ENCODE results near the gene DMAC1. TPM values are rescaled to one million over a fixed set of nuclear protein-coding genes. Genes with fewer than 3 reads are reported as not detected.

The DMAC1 gene
- total RNA-seq, 2 experiments from 2014 or later: 51.5 to 59.5 TPM

DNA sequence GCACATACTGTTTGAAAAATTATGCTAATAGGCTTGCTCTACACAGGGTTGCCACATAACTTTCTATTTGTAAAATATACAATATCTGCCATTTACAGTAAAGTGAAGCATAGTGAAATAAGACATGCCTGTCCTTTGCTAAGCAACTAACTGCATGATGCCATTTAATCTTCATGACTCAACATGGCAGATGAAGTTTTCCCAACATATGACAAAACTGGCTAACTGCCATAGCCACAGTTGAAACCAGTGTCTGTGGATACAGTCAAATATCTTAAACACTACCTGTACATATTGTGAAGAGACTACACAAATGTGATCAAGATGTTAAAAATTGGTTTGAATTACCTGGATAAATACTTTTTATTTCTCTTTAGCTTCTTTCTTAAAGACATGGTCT lies 3.1 kb upstream of the DMAC1 start:
- Mint-ChIP-seq H3K4me1 (peaks cover 20% of the 10 kb centered on the region), H3K9me3 (peaks cover 4% of the 10 kb centered on the region), H3K27ac (no peak overlapping the region), H3K36me3 (ENCODE audit: low read depth) (peaks cover 9% of the 10 kb centered on the region), H3K27me3 (no peaks in the 10 kb centered on the region), H3K4me3 (no peak overlapping the region)
- CTCF ChIA-PET: no interaction called here
- DNase-seq: no peak
- POLR2A ChIA-PET: no interaction called here

DNA sequence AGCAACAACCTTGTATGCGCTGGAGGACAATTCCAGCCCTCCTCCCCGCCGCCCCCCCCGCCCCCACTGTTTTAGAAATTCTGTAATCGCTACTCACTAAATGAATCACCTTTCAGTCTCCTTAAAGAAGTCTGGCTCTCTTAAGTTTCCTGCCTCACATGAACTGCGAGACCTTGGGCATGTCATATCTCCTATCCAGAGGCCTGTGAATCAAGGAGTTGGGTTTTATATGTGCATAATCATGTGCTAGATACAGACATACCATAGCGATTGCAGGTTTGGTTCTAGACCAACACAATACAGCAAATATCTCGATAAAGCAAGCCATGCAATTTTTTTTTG lies 337 bp upstream of the DMAC1 start:
- POLR2A ChIA-PET: no interaction called here
- Mint-ChIP-seq H3K27ac (peak overlapping the region; percentile 97), H3K36me3 (ENCODE audit: low read depth) (peaks cover 27% of the 10 kb centered on the region), H3K4me3 (peak overlapping the region; percentile 95), H3K4me1 (peaks cover 26% of the 10 kb centered on the region), H3K9me3 (peaks cover 4% of the 10 kb centered on the region), H3K27me3 (no peaks in the 10 kb centered on the region)
- no peak for DNase-seq
- CTCF ChIA-PET: no interaction called here

DNA sequence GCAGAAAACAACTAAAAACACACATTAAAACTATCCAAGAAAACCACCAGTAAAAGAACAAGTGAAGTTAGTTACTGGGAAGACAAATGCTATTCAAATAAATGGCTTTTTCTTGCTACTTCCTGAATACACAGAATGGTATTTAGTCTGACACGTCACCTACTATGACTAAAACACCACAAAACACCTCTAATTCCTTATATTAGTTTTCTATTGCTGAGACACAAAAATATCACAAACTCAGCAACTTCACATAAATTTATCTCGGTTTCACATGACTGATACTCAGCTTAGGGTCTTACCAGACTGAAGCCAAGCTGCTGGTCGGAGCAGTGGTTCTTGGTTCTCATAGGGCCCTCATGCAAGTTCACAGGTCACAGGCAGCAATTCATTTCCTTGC lies 5.4 kb downstream of the DMAC1 start:
- H3K27me3 Mint-ChIP-seq: no peaks in the 10 kb centered on the region
- no peaks in the 10 kb centered on the region for H3K9me3 Mint-ChIP-seq
- no peak overlapping the region for H3K4me3 Mint-ChIP-seq
- POLR2A ChIA-PET: no interaction called here
- peaks cover 52% of the 10 kb centered on the region for H3K36me3 Mint-ChIP-seq (ENCODE audit: low read depth)
- H3K27ac Mint-ChIP-seq: no peak overlapping the region
- peaks cover 18% of the 10 kb centered on the region for H3K4me1 Mint-ChIP-seq
- CTCF ChIA-PET: no interaction called here
- no peak for DNase-seq

DNA sequence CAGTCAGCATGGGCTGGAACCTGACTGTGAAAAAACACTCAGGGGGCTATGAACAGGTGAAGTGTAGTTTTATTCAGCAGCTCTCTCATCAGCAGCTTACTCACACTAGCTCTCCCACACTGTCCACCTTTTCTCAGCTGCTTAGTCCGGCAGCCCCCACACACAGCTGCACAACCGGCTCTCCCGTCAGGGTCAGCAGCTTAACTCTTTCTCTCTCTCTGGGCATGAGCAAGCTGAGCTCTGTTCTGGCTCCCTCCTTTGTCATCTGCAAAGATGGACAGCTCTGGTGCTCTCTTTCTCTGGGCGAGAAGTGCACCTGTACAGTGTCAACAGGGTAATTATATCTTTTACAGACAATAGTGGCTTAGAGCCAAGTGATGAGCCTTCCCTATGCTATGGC lies 8.2 kb downstream of the DMAC1 start:
- Mint-ChIP-seq H3K27me3 (no peaks in the 10 kb centered on the region), H3K4me1 (peaks cover 5% of the 10 kb centered on the region), H3K27ac (no peak overlapping the region), H3K4me3 (no peak overlapping the region), H3K36me3 (ENCODE audit: low read depth) (peaks cover 43% of the 10 kb centered on the region), H3K9me3 (no peaks in the 10 kb centered on the region)
- no peak for DNase-seq
- ChIA-PET CTCF (interaction anchor here (1.2 kb wide), 1 partner anchor 9 kb away, joined by 4 read pairs; no protein-coding TSS in a partner anchor), POLR2A (no interaction called here)

DNA sequence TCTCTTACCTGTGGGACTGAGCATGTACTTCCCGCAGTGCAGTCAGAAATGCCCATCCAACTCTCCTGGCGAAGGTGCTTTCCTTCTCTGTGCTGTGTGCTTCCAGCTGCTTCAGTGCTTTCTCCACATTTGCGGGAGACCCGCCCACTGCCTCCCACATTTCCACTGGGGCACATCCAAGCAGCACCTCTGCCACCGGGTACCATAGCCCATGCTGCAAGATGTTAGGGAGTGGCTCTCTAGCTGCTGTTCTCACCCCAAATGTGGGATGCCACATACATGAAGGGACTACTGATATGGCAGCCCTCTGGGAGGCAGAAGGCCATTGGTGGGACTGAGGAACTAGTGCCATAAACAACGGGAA lies 8.8 kb downstream of the DMAC1 start:
- H3K27ac Mint-ChIP-seq: no peak overlapping the region
- no peak for DNase-seq
- no peak overlapping the region for H3K4me3 Mint-ChIP-seq
- peaks cover 37% of the 10 kb centered on the region for H3K36me3 Mint-ChIP-seq (ENCODE audit: low read depth)
- ChIA-PET CTCF (interaction anchor here (1.2 kb wide), 1 partner anchor 9 kb away, joined by 4 read pairs; no protein-coding TSS in a partner anchor), POLR2A (no interaction called here)
- no peaks in the 10 kb centered on the region for H3K9me3 Mint-ChIP-seq
- peaks cover 2% of the 10 kb centered on the region for H3K4me1 Mint-ChIP-seq
- no peaks in the 10 kb centered on the region for H3K27me3 Mint-ChIP-seq

DNA sequence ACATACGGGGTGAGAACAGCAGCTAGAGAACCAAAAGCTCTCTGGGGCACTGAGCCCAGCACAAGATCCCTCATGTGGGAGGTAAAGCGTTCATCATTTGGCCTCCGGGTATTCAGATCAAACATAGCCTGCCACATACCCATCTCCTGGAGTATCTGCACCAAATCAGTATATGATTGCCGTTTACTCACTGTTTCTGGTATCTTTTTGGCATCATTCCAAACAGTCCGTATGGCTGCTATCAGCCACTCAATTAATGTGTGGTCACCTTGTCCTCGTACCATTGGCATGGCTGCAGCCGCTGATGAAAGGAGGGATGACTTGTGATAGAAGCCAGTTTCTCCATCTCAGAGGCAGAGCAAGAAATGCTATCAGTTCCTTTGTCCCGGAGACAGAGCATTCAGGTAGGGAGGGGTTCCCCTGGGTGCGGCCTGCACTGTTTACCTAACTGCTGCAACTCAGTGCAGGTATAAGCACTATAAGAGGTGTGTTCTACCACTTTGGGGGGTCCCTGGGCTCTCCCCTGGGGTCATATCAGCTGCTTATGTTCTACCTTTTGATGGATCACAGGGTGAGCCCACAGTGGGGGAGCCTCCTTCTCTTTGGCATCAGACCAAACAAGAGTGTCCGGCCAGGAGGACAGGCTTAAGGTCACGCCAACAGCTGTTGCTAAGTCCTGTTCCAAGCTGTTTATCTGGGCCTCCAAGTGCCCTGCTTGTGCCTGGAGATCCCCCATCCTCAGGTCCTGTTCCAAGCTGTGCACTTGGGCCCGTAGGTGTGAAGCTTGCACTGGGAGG lies 9.4 kb downstream of the DMAC1 start:
- no peaks in the 10 kb centered on the region for H3K27me3 Mint-ChIP-seq
- H3K36me3 Mint-ChIP-seq (ENCODE audit: low read depth): peaks cover 34% of the 10 kb centered on the region
- DNase-seq: no peak
- H3K4me3 Mint-ChIP-seq: no peak overlapping the region
- ChIA-PET POLR2A (no interaction called here), CTCF (interaction anchor here (1.2 kb wide), 1 partner anchor 8 kb away, joined by 4 read pairs; no protein-coding TSS in a partner anchor)
- H3K9me3 Mint-ChIP-seq: no peaks in the 10 kb centered on the region
- no peak overlapping the region for H3K27ac Mint-ChIP-seq
- H3K4me1 Mint-ChIP-seq: peaks cover 2% of the 10 kb centered on the region

DNA sequence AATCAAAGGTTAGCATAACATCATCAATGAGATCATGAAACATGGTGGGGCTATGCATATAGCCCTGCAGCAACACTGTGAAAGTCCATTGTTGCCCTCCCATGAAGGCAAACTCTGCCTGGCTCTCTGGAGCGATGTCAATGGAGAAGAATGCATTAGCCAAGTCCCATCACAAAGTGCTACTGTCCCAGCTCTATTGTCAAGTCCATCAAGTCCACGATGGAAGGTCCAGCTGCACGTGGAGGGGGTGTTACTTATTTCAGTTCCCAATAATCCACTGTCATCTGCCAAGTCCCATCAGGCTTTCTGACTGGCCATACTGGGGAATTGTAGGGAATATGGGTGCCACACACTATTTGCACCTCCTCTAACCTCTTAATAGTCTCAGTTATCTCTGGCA lies 10.8 kb downstream of the DMAC1 start:
- H3K27me3 Mint-ChIP-seq: no peaks in the 10 kb centered on the region
- ChIA-PET POLR2A (no interaction called here), CTCF (no interaction called here)
- H3K4me3 Mint-ChIP-seq: no peak overlapping the region
- peaks cover 3% of the 10 kb centered on the region for H3K4me1 Mint-ChIP-seq
- no peak overlapping the region for H3K27ac Mint-ChIP-seq
- DNase-seq: no peak
- H3K9me3 Mint-ChIP-seq: no peaks in the 10 kb centered on the region
- peaks cover 24% of the 10 kb centered on the region for H3K36me3 Mint-ChIP-seq (ENCODE audit: low read depth)

DNA sequence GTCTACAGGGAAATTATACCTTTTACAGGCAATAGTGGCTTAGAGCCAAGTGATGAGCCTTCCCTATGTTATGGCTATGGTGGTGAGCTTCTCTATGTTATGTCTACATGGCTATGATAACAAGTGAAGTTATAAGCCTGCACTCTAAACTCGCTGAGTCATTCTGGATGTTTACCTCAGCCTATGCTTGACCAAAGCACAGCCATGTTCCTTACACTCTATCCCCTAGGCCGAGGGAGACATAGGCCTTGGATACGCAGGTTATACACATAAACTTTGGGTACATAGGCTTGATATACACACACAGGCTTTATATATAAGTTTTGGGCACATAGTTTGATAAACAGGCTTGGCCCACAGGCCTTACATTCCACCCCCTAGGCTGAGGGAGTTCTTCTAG lies 13.8 kb downstream of the DMAC1 start:
- CTCF ChIA-PET: interaction anchor here (0.7 kb wide), 1 partner anchor 11 kb away, joined by 3 read pairs; no protein-coding TSS in a partner anchor
- peaks cover 3% of the 10 kb centered on the region for H3K4me1 Mint-ChIP-seq
- H3K27ac Mint-ChIP-seq: no peak overlapping the region
- no peaks in the 10 kb centered on the region for H3K27me3 Mint-ChIP-seq
- H3K36me3 Mint-ChIP-seq (ENCODE audit: low read depth): peaks cover 5% of the 10 kb centered on the region
- POLR2A ChIA-PET: no interaction called here
- no peaks in the 10 kb centered on the region for H3K9me3 Mint-ChIP-seq
- DNase-seq: no peak
- H3K4me3 Mint-ChIP-seq: no peak overlapping the region

DNA sequence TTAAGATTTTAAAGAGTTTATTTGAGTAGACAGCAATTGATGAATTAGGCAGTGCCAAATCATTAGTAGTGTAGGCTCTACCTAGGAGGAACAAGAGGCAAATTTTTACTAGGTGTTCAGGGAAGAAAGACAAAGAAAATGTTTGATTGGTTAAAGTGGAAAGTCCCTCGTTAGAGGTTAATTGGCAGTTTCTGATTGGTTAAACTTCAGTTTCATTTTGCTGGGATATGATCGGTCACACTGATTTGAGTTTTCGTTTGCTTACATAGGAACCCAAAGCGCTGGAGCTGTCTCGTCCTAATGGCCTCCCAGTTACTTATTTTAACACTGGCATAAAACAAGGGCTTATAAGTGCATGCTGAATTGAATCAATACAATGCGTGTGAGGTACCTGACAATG lies 15.1 kb downstream of the DMAC1 start:
- Mint-ChIP-seq H3K9me3 (no peaks in the 10 kb centered on the region), H3K27ac (no peak overlapping the region), H3K27me3 (no peaks in the 10 kb centered on the region), H3K36me3 (ENCODE audit: low read depth) (peaks cover 4% of the 10 kb centered on the region), H3K4me3 (no peak overlapping the region), H3K4me1 (peaks cover 3% of the 10 kb centered on the region)
- ChIA-PET CTCF (no interaction called here), POLR2A (no interaction called here)
- no peak for DNase-seq

DNA sequence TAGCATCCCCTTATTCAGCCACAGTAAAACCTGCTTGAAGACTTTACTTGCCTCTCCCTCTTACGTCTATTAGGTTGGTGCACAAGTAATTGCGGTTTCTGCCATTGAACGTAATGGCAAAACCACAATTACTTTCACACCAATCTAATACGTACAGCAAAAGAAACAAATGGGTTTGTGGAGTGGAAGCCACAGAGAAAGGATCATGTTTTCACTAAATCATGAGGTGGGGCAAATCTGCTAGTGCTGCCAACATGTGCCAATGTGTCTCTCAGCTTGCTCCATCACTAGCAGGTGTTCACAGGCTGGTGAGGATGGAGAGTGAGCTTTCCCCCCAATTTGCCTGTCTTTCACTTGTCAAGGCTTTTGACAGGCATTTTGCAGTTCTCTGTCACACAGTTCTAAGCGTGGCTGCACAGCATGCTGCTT lies 15.9 kb downstream of the DMAC1 start:
- Mint-ChIP-seq H3K27ac (no peak overlapping the region), H3K4me1 (peaks cover 3% of the 10 kb centered on the region), H3K36me3 (ENCODE audit: low read depth) (peaks cover 4% of the 10 kb centered on the region), H3K4me3 (no peak overlapping the region), H3K27me3 (no peaks in the 10 kb centered on the region), H3K9me3 (no peaks in the 10 kb centered on the region)
- no peak for DNase-seq
- CTCF ChIA-PET: no interaction called here
- POLR2A ChIA-PET: interaction anchor here (0.7 kb wide), 1 partner anchor 509 kb away, joined by 4 read pairs; no protein-coding TSS in a partner anchor

DNA sequence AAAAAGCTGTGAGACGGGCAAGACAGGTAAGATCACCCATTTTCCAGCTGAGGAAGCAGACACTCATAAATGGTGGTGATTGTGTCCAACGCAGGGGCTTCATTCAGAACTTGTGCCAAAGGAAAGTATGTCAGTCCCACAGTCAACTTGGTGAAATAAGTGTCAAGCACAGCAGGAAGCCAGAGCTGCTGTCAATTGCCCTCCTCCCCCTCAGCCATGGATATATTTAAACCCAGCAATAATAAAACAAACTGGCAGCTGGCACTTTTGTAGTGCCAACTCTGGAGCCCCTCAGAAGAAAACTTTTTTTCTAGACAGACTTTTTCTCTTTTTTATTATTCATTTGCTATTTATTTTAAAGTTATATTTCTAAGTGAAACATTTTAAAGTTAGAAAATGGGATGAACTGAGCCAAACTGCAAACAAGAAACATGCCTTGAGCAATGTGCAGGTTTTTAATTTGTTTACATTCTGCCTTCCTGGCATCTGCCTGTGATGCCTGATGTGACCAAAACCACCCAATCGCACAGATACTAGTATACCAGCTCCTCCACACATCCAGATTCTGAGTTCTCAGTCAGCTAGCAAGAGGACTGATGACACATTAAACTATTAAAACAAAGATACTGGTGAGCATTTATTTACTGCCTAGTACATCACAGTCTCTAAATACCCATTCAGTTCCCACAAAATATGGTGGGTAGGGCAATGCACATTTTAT lies 17.0 kb downstream of the DMAC1 start:
- no peaks in the 10 kb centered on the region for H3K36me3 Mint-ChIP-seq (ENCODE audit: low read depth)
- CTCF ChIA-PET: interaction anchor here (0.9 kb wide), 1 partner anchor 8 kb away, joined by 4 read pairs; no protein-coding TSS in a partner anchor
- no peaks in the 10 kb centered on the region for H3K9me3 Mint-ChIP-seq
- no peak overlapping the region for H3K27ac Mint-ChIP-seq
- DNase-seq: no peak
- peaks cover 3% of the 10 kb centered on the region for H3K4me1 Mint-ChIP-seq
- no peaks in the 10 kb centered on the region for H3K27me3 Mint-ChIP-seq
- POLR2A ChIA-PET: no interaction called here
- no peak overlapping the region for H3K4me3 Mint-ChIP-seq

DNA sequence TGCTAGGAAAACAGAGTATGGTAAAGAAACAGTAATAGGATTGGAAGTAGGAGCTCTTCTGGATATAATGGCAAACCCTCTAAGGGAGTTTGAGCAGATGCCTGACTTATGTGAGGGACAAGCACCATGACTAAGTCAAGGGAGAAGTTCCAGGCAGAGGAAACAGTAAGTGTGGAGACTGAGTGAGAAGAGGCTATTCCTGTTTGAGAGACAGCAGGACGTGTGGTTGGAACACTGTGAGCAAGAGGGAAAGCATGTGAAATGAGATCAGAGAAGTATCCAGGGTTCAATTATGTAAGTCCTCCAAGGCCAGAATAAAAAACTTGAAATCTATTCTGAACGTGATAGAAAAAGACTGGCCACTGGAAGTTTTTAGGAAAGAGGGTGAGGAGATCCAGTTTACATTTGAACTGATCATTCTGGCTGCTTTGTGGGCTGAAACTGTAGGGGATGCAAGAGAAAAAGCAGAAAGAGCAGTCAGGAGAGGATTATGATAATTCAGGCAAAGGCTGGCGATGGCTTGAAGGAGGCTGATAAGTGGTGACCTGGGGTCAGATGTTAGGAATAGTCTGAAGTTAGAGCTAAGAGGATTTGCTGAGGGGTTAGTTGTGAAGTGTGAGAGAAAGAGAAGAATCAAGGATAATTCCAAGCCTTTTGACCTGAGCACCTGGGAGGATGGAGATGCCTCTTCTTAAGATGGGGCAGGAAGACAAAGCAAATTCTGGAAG lies 19.2 kb downstream of the DMAC1 start:
- DNase-seq: no peak
- H3K9me3 Mint-ChIP-seq: no peaks in the 10 kb centered on the region
- ChIA-PET POLR2A (no interaction called here), CTCF (interaction anchor here (1.3 kb wide), 1 partner anchor 10 kb away, joined by 3 read pairs; no protein-coding TSS in a partner anchor)
- peaks cover 2% of the 10 kb centered on the region for H3K27me3 Mint-ChIP-seq
- no peak overlapping the region for H3K27ac Mint-ChIP-seq
- no peaks in the 10 kb centered on the region for H3K36me3 Mint-ChIP-seq (ENCODE audit: low read depth)
- H3K4me1 Mint-ChIP-seq: peaks cover 3% of the 10 kb centered on the region
- H3K4me3 Mint-ChIP-seq: no peak overlapping the region

Data from activated CD4-positive, alpha-beta T cell treated with anti-CD3 and anti-CD28 coated beads, Interleukin-2, amount 10 ng/mL, durations not matched to agents 7 days and 5 days (primary cell).